PFSK-1 (cell line): ENCODE measurements around the gene DIPK1C.

Experiments used
- FOXP2 ChIP-seq: optimal IDR thresholded peaks from 2 replicates; pipeline ENCODE3; 2011; ENCODE audit warnings: borderline replicate concordance, control low read depth, inconsistent platforms; ENCODE audit not compliant: insufficient read depth; ENCODE audit errors: extremely low read length, extremely low read depth
- POLR2AphosphoS5 ChIP-seq: IDR thresholded peaks from 2 replicates; pipeline ENCODE4 v1.6.1; 2012; ENCODE audit warnings: low read depth, mild to moderate bottlenecking, control low read depth, low read length, moderate library complexity
- REST ChIP-seq, 2 experiments: IDR thresholded peaks; 2 replicates each; pipeline versions ENCODE4 v1.6.1 to v1.8.0; 2011 to 2012; ENCODE audit warnings: low read depth in 2 of 2, low read length in 2 of 2, control low read depth in 1 of 2, inconsistent platforms in 1 of 2, mild to moderate bottlenecking in 1 of 2, moderate library complexity in 1 of 2; ENCODE audit not compliant: insufficient read depth in 1 of 2
- SIN3A ChIP-seq: IDR thresholded peaks from 2 replicates; pipeline ENCODE4 v1.6.1; 2012; ENCODE audit warnings: mild to moderate bottlenecking, low read length, moderate library complexity, borderline replicate concordance; ENCODE audit not compliant: insufficient read depth
- TAF1 ChIP-seq: IDR thresholded peaks from 2 replicates; pipeline ENCODE4 v1.6.1; 2012; ENCODE audit warnings: low read length, control low read depth, borderline replicate concordance; ENCODE audit not compliant: insufficient read depth

The DIPK1C gene

DNA sequence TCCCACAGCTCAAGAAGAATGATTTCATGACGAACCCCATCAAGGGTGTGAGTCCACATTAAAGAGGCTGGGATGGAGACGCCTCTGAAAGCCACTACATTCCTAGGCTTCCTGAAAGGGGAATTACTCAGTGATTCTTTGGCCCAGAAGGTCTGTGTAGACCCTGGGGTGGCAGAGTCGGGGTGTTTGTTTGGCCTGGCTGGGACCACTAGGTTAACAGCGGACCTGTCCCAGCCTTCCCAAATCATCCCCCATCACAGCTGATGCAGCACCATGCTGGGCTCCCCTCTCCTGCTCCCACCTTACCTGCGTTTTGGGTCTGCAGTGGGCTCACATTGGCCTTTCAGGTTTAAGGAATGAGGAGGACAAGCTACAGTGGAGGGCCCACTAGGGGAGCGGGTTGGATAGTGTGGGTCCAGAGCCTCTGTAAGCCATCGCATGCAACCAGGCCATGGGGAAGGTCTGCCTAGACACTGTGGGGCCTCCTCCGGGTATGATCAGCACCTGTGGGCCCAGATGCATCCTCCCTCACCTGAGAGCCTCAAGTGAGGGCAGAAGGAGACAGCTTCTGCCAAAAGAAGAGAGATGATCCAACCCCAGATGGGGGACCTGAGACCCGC, 16.2 kb downstream of the DIPK1C start:
- TF ChIP-seq FOXP2 = no peak
- no peak for TF ChIP-seq SIN3A
- no peak for TF ChIP-seq REST (IDR thresholded peaks at IDR 0.05; ENCODE audit: insufficient read depth in 1 of 2, low read depth in 2 of 2, low read length in 2 of 2)
- TF ChIP-seq POLR2AphosphoS5 = no peak
- no peak for TF ChIP-seq TAF1

DNA sequence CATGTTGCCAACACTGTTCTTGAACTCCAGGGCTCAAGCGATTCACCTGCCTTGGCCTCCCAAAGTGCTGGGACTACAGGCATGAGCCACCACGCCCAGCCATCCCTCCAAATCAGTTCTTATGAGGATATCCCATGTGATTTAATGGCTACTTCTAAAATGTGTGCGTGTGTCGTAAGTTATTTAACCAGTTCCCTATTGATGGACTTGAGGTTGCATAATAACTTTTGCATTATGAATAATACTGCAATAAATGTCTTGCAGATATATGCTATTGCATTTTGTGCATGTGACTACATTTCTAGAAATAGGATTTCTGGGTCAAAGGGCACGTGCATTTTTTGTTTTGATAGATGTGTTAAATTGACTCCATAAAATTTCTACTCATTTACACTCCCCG, 19.0 kb downstream of the DIPK1C start:
- TF ChIP-seq REST (IDR thresholded peaks at IDR 0.05; ENCODE audit: insufficient read depth in 1 of 2, low read depth in 2 of 2, low read length in 2 of 2) = no peak
- TF ChIP-seq FOXP2 = no peak
- no peak for TF ChIP-seq POLR2AphosphoS5
- no peak for TF ChIP-seq SIN3A
- no peak for TF ChIP-seq TAF1

GRCh38 chr18:74436158-74436769, 20.8 kb downstream of the DIPK1C start:
- TF ChIP-seq POLR2AphosphoS5 = no peak
- no peak for TF ChIP-seq FOXP2
- TF ChIP-seq REST (IDR thresholded peaks at IDR 0.05; ENCODE audit: insufficient read depth in 1 of 2, low read depth in 2 of 2, low read length in 2 of 2) = no peak
- TF ChIP-seq SIN3A = no peak
- TF ChIP-seq TAF1 = no peak

DNA sequence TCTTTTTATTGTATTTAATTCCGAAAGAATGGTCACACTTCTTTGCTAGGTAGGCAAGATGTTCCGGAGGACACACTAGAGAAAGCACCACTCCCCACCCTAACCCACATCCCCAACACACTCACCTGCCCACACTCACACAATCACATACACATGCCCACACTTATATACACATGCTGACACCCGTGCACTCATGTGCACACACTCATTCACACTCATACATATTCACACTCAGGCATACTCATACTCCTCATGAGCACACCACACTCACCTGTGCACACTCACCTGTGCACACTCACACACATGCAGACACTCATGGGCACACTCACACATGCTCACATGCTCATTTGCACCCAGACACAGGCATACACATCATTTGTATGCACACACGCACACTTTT, 21.4 kb downstream of the DIPK1C start:
- TF ChIP-seq POLR2AphosphoS5 (no peak), REST (IDR thresholded peaks at IDR 0.05; ENCODE audit: insufficient read depth in 1 of 2, low read depth in 2 of 2, low read length in 2 of 2) (no peak), SIN3A (no peak), FOXP2 (no peak), TAF1 (no peak)
